MM.1S (cell line): ENCODE data around the gene DNAH10.

Experiments used
- DNase-seq: peaks from one replicate; pipeline ENCODE4 v3.0.0-alpha.2; 2015
- H2AFZ ChIP-seq: fragments of 300-600 bp; sonication (generic); 2 replicates; pipeline ENCODE4 v1.6.0; 2016; ENCODE audit warnings: antibody characterized with exemption, low read length
- H3F3A ChIP-seq: fragments of 300-600 bp; sonication (generic); 2 replicates; pipeline ENCODE4 v1.6.1; 2016; ENCODE audit warnings: mild to moderate bottlenecking, antibody characterized with exemption, low read length, moderate library complexity, mixed read lengths; ENCODE audit not compliant: insufficient read depth
- H3K27ac ChIP-seq: fragments of 300-600 bp; sonication (generic); 2 replicates; pipeline ENCODE4 v1.5.1; 2016; ENCODE audit warnings: mild to moderate bottlenecking, low read length
- H3K27me3 ChIP-seq: fragments of 300-600 bp; sonication (generic); replicated peaks from 2 replicates; pipeline ENCODE4 v1.6.0; 2016; ENCODE audit warnings: low read length; ENCODE audit not compliant: insufficient read depth
- H3K36me3 ChIP-seq: fragments of 300-600 bp; sonication (generic); replicated peaks from 2 replicates; pipeline ENCODE4 v1.6.1; 2016; ENCODE audit warnings: mild to moderate bottlenecking, low read length, mixed read lengths; ENCODE audit not compliant: insufficient read depth
- H3K4me1 ChIP-seq: fragments of 300-600 bp; sonication (generic); 2 replicates; pipeline ENCODE4 v1.6.1; 2016; ENCODE audit warnings: low read length, mixed read lengths
- H3K4me2 ChIP-seq: fragments of 300-600 bp; sonication (generic); 2 replicates; pipeline ENCODE4 v1.6.0; 2016; ENCODE audit warnings: low read depth, low read length
- H3K4me3 ChIP-seq: fragments of 300-600 bp; sonication (generic); 2 replicates; pipeline ENCODE4 v1.5.1; 2016; ENCODE audit warnings: low read length, mixed read lengths
- H3K79me2 ChIP-seq: fragments of 300-600 bp; sonication (generic); 2 replicates; pipeline ENCODE4 v1.6.1; 2016; ENCODE audit warnings: mixed run types, low read length, mixed read lengths
- H3K9ac ChIP-seq: fragments of 300-600 bp; sonication (generic); 2 replicates; pipeline ENCODE4 v1.6.1; 2016; ENCODE audit warnings: low read length, mixed read lengths
- H3K9me2 ChIP-seq: fragments of 300-600 bp; sonication (generic); replicated peaks from 2 replicates; pipeline ENCODE4 v1.6.1; 2016; ENCODE audit warnings: mild to moderate bottlenecking, low read length, mixed read lengths; ENCODE audit not compliant: insufficient read depth
- H3K9me3 ChIP-seq: fragments of 300-600 bp; sonication (generic); replicated peaks from 2 replicates; pipeline ENCODE4 v1.6.1; 2016; ENCODE audit warnings: mild to moderate bottlenecking, low read length, mixed read lengths; ENCODE audit not compliant: insufficient read depth
- H4K20me1 ChIP-seq: fragments of 300-600 bp; sonication (generic); 2 replicates; pipeline ENCODE4 v1.6.1; 2016; ENCODE audit warnings: mild to moderate bottlenecking, low read length, moderate library complexity, mixed read lengths; ENCODE audit not compliant: insufficient read depth
- EZH2 ChIP-seq: fragments of 300-600 bp; sonication (generic); optimal IDR thresholded peaks from 2 replicates; pipeline ENCODE3; 2017; ENCODE audit warnings: low read depth, mild to moderate bottlenecking, antibody characterized with exemption, low read length, mixed read lengths
- EZH2phosphoT487 ChIP-seq: fragments of 300-600 bp; sonication (generic); IDR thresholded peaks from 2 replicates; pipeline ENCODE4 v1.6.1; 2018; ENCODE audit warnings: antibody characterized with exemption, low read length
- TF ChIP-seq, protein P1 (sequence below): fragments of 300-600 bp; sonication (generic); IDR thresholded peaks from 2 replicates; pipeline ENCODE4 v1.5.1; 2016; ENCODE audit warnings: antibody characterized with exemption, low read length, mixed read lengths

DNAH10 gene

DNA sequence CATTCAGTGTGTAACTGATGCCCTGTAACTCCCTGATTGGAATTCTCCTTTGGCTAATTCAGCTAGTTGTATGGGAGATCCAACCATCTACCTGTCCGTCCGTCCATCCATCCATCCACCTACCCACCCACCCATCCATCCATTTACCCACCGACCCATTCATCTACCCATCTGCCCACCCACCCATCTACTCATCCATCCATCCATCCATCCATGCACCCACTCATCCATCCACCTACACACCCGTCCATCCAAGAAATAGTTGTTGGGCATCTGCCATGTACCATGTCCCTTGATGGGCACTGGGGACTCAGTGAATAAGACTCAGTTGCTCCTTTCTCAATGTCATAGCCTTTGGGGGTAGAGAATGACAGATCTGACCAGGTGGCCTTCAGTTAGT, 162.4 kb downstream of the DNAH10 start:
- H3K9me2 ChIP-seq = no peaks in the 10 kb centered on the region
- no peaks in the 10 kb centered on the region for H3K27me3 ChIP-seq
- DNase-seq = no peak
- H3K9ac ChIP-seq = no peak overlapping the region
- H3K36me3 ChIP-seq = no peaks in the 10 kb centered on the region
- peaks cover 5% of the 10 kb centered on the region; the same call in 1 of the 2 replicates for H3K4me1 ChIP-seq
- H2AFZ ChIP-seq = no peak overlapping the region
- H3K79me2 ChIP-seq = no peaks in the 10 kb centered on the region
- H3K9me3 ChIP-seq = no peaks in the 10 kb centered on the region
- no peak overlapping the region for H3K4me3 ChIP-seq
- no peaks in the 10 kb centered on the region for H4K20me1 ChIP-seq
- H3K27ac ChIP-seq = no peak overlapping the region
- TF ChIP-seq, protein P1, sequence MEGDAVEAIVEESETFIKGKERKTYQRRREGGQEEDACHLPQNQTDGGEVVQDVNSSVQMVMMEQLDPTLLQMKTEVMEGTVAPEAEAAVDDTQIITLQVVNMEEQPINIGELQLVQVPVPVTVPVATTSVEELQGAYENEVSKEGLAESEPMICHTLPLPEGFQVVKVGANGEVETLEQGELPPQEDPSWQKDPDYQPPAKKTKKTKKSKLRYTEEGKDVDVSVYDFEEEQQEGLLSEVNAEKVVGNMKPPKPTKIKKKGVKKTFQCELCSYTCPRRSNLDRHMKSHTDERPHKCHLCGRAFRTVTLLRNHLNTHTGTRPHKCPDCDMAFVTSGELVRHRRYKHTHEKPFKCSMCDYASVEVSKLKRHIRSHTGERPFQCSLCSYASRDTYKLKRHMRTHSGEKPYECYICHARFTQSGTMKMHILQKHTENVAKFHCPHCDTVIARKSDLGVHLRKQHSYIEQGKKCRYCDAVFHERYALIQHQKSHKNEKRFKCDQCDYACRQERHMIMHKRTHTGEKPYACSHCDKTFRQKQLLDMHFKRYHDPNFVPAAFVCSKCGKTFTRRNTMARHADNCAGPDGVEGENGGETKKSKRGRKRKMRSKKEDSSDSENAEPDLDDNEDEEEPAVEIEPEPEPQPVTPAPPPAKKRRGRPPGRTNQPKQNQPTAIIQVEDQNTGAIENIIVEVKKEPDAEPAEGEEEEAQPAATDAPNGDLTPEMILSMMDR = no peak
- TF ChIP-seq EZH2 (no peak), EZH2phosphoT487 (no peak)
- peaks cover 13% of the 10 kb centered on the region for H3F3A ChIP-seq
- no peak overlapping the region for H3K4me2 ChIP-seq

DNA sequence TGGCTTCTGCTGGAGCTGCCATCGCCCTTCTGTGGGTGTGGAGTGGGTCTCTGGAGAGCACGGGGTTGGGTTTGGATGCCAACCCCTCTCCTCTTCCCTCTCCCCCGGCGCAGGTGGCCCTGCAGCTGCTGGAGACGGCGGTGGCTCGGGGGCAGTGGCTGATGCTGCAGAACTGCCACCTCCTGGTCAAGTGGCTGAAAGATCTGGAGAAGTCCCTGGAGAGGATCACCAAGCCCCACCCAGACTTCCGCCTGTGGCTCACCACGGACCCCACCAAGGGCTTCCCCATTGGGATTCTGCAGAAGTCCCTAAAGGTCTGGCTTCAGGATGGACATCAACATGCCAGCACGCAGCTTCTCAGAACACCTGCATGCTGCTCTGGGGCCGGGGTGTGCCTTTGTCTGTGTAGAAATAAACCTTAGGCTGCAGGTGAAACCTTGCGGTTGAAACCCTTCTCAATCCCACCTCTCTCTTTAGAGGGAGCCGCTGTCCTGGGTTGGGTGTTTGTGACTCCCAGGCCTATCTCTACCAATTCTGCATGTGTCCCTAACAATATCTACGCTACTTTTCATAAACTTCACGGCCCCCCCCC, 166.3 kb downstream of the DNAH10 start:
- no peak overlapping the region for H2AFZ ChIP-seq
- peak; percentile 57 for DNase-seq
- peak overlapping the region; percentile 18; the same call in 1 of the 2 replicates for H3K27ac ChIP-seq
- H3K79me2 ChIP-seq = no peaks in the 10 kb centered on the region
- H3K36me3 ChIP-seq = no peaks in the 10 kb centered on the region
- no peaks in the 10 kb centered on the region for H3K9me2 ChIP-seq
- H3K4me2 ChIP-seq = peak overlapping the region; percentile 66
- H3K9me3 ChIP-seq = no peaks in the 10 kb centered on the region
- H3K4me1 ChIP-seq = peaks cover 5% of the 10 kb centered on the region; the same call in 1 of the 2 replicates
- peak overlapping the region; percentile 22; the same call in 1 of the 2 replicates for H3K4me3 ChIP-seq
- no peaks in the 10 kb centered on the region for H3K27me3 ChIP-seq
- H3F3A ChIP-seq = peaks cover 13% of the 10 kb centered on the region
- no peaks in the 10 kb centered on the region for H4K20me1 ChIP-seq
- no peak for TF ChIP-seq EZH2
- no peak for TF ChIP-seq EZH2phosphoT487
- TF ChIP-seq, protein P1 = no peak; the same call in 1 of the 2 replicates
- H3K9ac ChIP-seq = no peak overlapping the region

DNA sequence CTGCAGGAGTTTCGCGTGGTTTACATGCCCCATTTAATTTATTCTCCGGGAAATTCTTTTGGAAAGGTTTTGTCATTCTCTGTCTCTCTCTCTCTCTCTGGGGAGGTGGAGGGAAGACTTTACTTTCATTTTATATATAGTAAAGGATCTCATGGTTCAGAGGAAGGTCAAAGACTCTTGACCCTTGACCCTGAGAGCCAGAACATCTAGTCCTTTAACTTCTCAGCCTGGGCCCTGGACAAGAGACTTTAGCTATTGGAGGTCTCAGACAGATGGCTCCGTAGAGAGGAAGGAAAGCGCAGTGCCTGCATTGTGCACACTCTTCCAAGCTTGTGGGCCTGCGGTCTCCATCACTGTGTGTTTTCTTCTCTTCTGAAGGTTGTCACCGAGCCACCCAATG, 166.8 kb downstream of the DNAH10 start:
- Histone ChIP-seq H3K4me3 (peak overlapping the region; percentile 22; the same call in 1 of the 2 replicates), H3K4me1 (peaks cover 5% of the 10 kb centered on the region; the same call in 1 of the 2 replicates), H3K4me2 (peak overlapping the region; percentile 66; the same call in 1 of the 2 replicates), H4K20me1 (no peaks in the 10 kb centered on the region), H3K36me3 (no peaks in the 10 kb centered on the region), H3K9me2 (no peaks in the 10 kb centered on the region), H2AFZ (no peak overlapping the region), H3F3A (peaks cover 13% of the 10 kb centered on the region), H3K27ac (peak overlapping the region; percentile 18; the same call in 1 of the 2 replicates), H3K9me3 (no peaks in the 10 kb centered on the region), H3K9ac (no peak overlapping the region), H3K27me3 (no peaks in the 10 kb centered on the region), H3K79me2 (no peaks in the 10 kb centered on the region)
- no peak for TF ChIP-seq EZH2
- no peak for TF ChIP-seq EZH2phosphoT487
- peak; percentile 13 for DNase-seq
